COR-L47 (cell line): ENCODE data around the gene PTPN9.
"Not testable (repeated sequence)": the region's sequence is repeated elsewhere in the genome, so short reads cannot be mapped to it uniquely, and the experiment has no call there.

ENCODE experiments used
- DNase-seq: peaks from one replicate; lab custom pipeline; 2025; lab: John Stamatoyannopoulos, UW

PTPN9 gene

GRCh38 chr15:75530169-75530568 lies 48.9 kb downstream of the PTPN9 start:
- no peak for DNase-seq

DNA sequence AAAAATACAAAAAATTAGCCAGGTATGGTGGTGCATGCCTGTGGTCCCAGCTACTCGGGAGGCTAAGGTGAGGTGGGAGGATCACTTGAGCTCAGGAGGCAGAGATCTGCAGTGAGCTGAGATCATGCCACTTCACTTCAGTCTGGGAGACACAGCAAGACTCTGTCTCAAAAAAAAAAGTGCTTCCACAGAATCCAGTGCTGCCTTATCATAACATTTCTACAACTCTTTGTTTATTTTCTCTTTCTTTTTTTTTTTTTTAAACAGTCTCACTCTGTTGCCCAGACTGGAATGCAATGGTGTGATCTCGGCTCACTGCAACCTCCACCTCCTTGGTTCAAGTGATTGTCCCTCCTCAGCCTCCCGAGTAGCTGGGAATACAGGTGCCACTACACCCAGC lies 53.4 kb downstream of the PTPN9 start:
- DNase-seq, result not testable (repeated sequence)

DNA sequence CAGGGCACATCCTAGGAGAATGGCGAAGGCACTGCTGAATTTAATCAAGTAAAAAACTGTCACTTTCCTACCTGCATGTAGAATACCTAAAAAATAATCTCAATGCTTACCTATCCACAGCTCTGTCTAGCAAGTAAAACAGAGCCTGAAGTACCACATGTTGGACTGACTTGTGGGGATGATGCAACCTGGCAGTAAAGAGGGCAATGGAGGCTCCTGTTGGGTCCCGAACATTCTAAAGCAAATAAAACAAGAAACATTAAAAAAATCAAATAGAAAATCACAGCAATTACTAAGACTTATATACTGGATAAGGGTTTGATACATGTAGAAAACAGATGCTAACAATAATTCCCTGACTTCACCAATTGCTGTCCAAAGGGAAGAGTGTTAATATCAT lies 56.1 kb downstream of the PTPN9 start:
- DNase-seq, result no peak

DNA sequence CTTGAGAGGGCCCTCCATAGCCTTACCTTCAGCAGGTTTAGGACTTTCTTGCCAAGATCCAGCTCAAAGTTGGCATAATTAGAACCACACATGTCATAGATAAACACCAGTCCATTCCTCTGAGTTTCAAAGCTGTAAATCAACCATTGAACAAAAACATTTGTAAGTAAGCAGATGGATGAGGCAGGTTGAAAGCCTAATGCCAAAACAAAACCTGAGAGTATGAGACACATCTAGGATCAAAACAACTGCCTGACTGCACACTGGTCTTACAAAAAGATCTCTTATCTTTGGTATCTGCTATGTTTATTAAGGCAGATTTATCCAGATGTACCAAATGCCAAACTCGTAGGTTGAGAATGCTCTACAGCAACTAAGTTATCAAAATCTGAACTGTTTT lies 61.9 kb downstream of the PTPN9 start:
- DNase-seq, result no peak

GRCh38 chr15:75508840-75509532 lies 70.1 kb downstream of the PTPN9 start:
- DNase-seq, result no peak

DNA sequence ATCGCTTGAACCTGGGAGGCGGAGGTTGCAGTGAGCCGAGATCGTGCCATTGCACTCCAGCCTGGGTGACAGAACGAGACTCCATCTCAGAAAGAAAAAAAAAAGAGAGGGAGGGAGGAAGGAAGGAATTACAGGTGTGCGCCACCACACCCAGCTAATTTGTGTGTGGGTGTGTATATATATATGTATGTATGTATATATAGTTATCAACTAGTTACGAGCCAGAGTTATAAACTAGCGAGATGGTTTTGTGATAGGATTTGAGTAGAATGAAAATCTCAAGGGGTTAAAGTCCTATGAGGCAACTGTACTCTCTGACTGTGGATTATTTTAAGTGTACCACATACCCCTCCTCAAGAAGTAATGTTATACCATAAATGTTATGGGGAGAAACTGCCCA lies 76.8 kb downstream of the PTPN9 start:
- no peak for DNase-seq

- DNase-seq, result no peak
Measured at GRCh38 chr15:75493732-75494131, 85.4 kb downstream of the PTPN9 start.

DNA sequence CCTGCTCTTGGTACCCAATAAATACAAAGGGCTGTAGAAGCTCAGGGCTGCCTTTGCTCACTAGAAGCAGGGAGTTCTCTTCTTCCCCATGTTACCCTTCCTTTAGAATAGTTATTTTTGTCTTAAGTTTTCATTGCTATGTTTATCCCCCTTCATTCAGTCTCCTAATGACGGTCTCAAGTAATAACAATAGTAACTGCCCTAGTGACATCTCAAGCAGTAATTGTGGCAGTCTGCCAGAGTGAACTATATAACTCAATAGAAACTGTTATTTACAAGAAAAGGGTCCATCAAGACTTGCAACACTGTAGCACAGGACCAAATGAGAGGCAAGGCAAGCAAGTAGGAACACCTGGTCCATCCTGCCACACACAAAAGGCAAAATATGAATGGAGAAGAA lies 95.2 kb downstream of the PTPN9 start:
- no peak for DNase-seq

DNA sequence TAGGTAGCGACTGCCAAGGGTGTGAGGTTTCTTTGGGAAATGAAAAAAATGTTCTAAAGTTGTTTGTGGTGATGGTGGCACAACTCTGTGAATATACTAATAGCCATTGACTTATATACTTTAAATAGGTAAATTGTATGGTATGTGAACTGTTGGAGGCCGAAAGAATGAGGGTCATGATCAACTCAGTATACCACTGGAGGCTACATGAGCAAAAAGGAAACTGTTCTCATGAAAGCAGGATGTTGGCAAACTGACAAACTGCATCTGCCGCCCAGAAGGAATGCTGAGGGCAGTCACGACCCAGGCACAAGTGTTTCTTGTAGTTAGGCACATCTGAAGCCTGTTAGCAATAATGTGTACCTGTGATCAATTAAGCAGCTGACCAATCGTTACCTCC lies 95.6 kb downstream of the PTPN9 start:
- not testable (repeated sequence) for DNase-seq

DNA sequence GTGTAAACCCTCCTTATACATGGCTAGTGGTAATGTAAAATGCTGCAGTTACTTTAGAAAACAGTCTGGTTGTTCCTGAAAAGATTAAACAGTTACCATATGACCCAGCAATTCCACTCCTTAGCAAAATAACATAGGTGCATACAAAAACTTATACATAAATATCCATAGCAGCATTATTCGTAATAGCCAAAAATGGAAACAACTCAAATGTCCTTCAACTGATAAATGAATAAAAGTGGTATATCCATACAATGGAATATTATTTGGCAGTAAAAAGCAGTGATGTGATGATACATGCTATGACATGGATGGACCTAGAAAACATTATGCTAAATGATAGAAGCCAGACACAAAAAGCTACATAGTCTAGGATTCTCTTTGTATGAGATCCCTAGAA lies 96.0 kb downstream of the PTPN9 start:
- no peak for DNase-seq

DNA sequence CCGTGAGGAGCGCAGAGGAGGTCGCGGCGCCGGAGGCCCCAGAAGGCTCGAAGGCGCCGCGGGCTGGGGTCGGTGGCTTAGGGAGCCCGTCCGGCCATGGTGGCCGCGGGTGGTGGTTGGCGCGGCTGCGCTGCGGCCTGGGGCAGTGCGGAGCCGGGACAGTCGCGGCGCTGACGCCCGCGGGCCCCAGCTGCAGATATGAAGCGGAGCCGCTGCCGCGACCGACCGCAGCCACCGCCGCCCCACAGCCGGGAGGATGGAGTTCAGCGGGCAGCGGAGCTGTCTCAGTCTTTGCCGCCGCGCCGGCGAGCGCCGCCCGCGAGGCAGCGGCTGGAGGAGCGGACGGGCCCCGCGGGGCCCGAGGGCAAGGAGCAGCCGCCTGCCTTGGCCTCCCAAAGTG lies 98.7 kb downstream of the PTPN9 start:
- not testable (repeated sequence) for DNase-seq

GRCh38 chr15:75479670-75480069 lies 99.4 kb downstream of the PTPN9 start:
- DNase-seq, result no peak

GRCh38 chr15:75477094-75477493 lies 102.0 kb downstream of the PTPN9 start:
- not testable (repeated sequence) for DNase-seq

GRCh38 chr15:75468913-75469598 lies 110.1 kb downstream of the PTPN9 start:
- DNase-seq, result no peak

DNA sequence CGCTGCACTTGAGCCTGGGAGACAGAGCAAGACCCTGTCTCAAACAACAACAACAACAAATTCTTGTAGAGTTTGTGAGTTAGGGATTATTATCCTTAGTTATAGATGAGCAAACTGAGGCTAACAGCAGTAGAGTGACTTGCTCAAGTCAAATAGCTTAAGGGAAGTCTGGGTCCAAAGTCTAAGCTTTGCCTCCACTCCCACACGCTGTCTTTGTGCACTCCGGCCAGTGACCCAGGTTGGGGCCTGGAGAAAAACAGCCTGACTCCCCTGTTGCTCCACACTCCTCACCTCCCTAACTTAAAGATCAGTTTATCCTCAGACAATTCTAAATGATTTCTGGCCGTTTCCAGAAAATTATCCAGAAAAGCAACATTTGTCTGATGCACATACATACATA lies 118.5 kb downstream of the PTPN9 start:
- DNase-seq, result no peak

DNA sequence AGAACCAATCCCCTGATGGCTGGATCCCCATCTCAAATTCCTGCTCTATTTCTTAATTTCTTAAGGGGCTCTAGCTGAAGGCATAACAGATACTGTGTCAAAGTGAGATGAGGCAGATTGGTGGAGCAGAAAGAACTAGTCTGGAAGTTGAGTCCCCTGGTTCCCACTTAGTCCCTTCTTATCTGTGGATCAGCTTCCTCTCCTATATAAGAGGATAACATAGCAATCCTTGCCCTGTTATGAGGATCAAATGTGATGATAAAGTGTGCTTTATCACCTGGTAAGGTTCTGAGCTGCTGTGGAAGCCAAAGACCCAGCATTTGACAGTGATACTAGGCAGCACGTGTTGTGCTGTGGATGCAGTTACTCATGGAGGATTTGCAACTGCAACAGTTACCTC lies 119.5 kb downstream of the PTPN9 start:
- no peak for DNase-seq

DNA sequence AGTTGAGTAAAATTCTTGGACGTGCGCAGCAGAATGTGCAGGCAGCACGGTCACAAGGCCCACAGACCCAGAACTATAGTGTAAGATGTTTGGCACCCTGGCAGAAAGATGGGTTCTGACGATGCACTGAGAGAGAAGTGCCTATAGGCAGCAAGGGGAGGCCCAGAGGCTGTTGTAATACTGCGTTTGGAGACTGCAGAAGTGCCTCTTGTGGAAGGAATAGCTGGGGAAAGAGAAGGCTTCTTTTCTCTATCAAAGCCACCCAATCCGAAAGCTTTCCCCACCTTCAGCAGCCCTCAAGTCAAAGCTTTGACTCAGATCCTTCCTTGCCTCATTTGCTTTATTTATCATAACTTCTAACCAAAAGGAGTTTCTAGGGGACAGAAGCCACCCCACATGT lies 122.4 kb downstream of the PTPN9 start:
- DNase-seq, result no peak

GRCh38 chr15:75455982-75456531 lies 123.1 kb downstream of the PTPN9 start:
- DNase-seq, result peak; percentile 22

DNA sequence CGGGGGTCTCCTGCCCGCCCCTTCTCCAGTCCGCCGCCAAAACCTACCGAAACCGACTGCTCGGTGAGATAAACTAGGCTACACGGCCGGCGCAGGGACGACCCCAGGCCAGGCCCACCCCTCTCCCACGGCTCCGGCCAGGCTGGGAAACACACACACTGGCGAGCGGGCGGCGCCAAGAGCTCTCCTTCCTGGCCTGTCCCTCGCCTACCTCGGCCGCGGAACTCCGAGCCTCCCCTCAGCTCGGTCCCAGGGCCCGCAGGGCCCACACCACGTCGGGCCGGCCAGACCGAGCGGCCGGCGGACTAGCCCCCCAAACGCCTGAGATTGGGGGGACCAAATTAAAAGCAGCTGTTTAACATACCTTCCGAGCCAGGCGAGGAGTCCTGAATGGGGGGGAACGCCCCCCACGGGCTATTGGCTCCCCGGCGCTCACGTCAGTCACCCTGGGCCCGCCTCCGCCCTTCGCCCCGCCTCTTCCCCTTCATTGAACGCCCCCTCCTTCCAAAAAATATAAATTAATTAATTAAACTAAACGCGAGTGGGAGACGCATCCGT lies 123.6 kb downstream of the PTPN9 start:
- peak; percentile 74 for DNase-seq

- peak; percentile 60 for DNase-seq
Measured at GRCh38 chr15:75454471-75455378, 124.4 kb downstream of the PTPN9 start.

DNA sequence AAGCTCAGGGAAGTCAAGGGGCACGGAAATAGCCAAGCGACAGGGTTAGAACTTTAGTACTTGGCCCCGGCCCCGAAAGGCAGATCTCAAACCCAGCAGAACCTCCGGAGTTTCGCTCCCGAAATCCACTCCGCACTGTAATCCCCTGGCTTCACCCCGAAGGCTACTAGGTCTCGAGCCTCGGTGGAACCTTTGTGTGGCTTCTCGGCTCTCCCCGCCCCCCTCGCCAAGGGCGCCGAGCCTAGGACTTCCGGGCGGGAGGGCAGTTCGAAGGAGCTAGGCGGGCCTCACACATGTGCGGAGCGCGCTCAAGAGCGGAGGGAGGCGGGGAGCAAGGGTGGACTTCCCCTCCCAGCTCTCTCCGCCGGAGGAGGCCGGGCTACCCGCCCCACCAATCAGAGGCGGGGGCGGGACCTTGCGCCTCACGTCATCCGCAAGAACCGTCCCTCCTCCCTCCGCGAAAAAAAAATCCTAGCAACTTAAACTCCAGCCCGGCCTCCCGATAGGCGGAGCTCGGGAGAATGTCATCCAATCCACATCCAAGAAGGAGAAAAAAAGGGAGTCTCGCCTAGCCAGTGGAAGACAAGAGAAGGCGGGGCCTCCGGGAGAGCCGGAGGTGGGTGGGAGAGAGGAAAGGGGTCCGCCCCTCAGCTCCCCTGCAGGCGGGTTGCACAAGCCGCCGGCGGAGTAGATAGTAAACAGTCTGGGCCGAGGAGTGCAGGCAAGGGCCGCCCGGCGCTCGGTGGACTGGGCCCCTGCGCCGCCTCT lies 125.2 kb downstream of the PTPN9 start:
- DNase-seq, result peak; percentile 99
